Measurements from ENCODE around the gene OR4X1.
"Not testable (repeated sequence)": the region's sequence is repeated elsewhere in the genome, so short reads cannot be mapped to it uniquely, and the experiment has no call there.

Gene OR4X1

GRCh38 chr11:48263423-48263911 is at the start of gene OR4X1:
TSS of gene OR4X1 (plus strand) at chr11:48263861. CDS start at chr11:48263861, 0 bp downstream.
- DNase-seq: no peak

GRCh38 chr11:48216510-48216909 is 47.2 kb upstream of the OR4X1 start, which contains the start of gene OR4B1:
TSS of gene OR4B1 (plus strand) at chr11:48216810. CDS start at chr11:48216810, 0 bp downstream.
- no peak for DNase-seq

- DNase-seq: no peak
Observed at GRCh38 chr11:48228761-48229160, 34.9 kb upstream of the OR4X1 start.

- DNase-seq: not testable (repeated sequence)
Observed at GRCh38 chr11:48230057-48230456, 33.6 kb upstream of the OR4X1 start.

- no peak for DNase-seq
Observed at GRCh38 chr11:48237727-48238126, 25.9 kb upstream of the OR4X1 start.

- DNase-seq: no peak
Observed at GRCh38 chr11:48242501-48242900, 21.2 kb upstream of the OR4X1 start.

GRCh38 chr11:48244804-48245203 is 18.9 kb upstream of the OR4X1 start, which contains the start of gene OR4X2:
TSS of gene OR4X2 (plus strand) at chr11:48245104. CDS start at chr11:48245104, 0 bp downstream.
- no peak for DNase-seq

- DNase-seq: no peak
Observed at GRCh38 chr11:48248902-48249301, 14.8 kb upstream of the OR4X1 start.

- no peak for DNase-seq
Observed at GRCh38 chr11:48261600-48261999, 2.1 kb upstream of the OR4X1 start.

- DNase-seq: no peak
Observed at GRCh38 chr11:48270621-48271020, 7.0 kb downstream of the OR4X1 start.

GRCh38 chr11:48272606-48273005 is 8.9 kb downstream of the OR4X1 start:
- DNase-seq: no peak

GRCh38 chr11:48305923-48306322 is 42.3 kb downstream of the OR4X1 start, which contains the start of gene OR4S1:
TSS of gene OR4S1 (plus strand) at chr11:48306223. CDS start at chr11:48306223, 0 bp downstream.
- DNase-seq: no peak

GRCh38 chr11:48307760-48308386 is 44.2 kb downstream of the OR4X1 start:
- DNase-seq: peak; percentile 55 to 79

GRCh38 chr11:48313590-48313989 is 49.9 kb downstream of the OR4X1 start:
- DNase-seq: not testable (repeated sequence)
